ENCODE data around the gene DCLRE1C.
"Not testable (repeated sequence)": the region's sequence is repeated elsewhere in the genome, so short reads cannot be mapped to it uniquely, and the experiment has no call there.

The DCLRE1C gene

DNA sequence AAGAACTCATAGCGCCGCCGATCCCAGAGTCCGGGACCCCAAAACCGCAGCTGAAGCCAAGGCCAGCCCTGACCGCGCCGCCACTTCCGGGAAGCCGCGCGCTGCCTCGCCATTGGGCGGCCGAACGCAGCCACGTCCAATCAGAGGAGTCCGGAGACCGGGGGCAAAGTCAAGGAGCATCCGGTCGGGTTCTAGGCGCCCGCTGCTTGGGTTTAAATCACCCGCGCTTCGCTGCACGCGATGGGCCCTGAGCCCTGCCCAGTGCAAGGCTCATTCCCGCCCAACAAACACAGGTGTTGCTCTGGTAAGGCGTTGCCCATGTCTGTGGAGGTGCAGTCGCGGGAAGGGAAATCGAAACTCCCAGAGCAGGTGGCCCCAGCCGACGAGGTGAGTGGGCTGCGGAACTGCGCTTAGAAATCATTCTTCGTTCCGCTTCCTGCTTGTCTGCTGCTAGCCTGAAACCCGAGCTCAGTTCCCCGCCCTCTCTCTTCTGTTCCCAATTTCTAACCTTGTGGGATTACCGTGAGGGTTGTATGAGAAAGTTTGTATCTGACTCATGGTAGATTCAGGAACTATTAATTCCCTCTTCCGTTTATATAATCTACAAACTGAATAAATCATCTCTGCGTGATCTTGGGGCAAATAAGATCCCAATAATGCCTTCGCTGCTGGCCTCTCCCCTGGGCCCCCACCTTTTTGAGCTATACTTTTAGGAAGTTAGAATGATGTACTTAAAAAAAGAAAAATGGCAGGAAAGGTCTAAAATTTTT lies at the start of gene DCLRE1C:
DCLRE1C (minus strand) TSS at position 96 of the 770 bp plus-strand sequence; CDS start at position 10, 86 bp downstream.
- DNase-seq (ENCODE audit: low read depth): peak; percentile 65

DNA sequence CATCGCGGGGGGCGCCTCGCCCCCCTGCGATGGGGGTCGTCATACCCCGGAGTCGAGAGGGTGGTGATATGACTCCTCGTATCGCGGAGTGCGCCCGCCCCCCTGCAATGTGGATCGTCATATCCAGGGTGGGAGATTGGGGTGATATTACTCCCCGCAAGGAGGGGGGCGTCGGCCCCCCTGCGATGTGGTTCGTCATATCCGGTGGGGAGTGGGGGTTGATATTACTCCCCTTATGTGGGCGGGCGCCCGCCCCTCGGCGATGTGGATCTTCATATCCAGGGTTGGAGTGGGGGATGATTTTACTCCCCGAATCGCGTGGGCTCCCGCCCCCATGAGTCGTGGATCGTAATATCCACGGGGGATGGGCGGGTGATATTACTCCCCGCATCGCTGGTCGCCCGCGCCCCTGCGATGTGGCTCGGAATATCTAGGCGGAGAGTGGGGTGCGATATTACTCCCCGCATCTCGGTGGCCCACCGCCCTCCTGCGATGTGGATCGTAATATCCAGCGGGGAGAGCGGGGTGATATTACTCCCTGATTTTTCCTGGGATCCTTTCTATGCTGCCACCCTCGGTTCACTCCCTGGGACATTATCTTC lies 42.2 kb upstream of the DCLRE1C start:
- no peak for DNase-seq (ENCODE audit: low read depth)

- not testable (repeated sequence) for DNase-seq (ENCODE audit: low read depth)
Observed at GRCh38 chr10:14993500-14994455, 39.9 kb upstream of the DCLRE1C start.

- DNase-seq (ENCODE audit: low read depth): not testable (repeated sequence)
Observed at GRCh38 chr10:14992336-14992735, 38.4 kb upstream of the DCLRE1C start.

DNA sequence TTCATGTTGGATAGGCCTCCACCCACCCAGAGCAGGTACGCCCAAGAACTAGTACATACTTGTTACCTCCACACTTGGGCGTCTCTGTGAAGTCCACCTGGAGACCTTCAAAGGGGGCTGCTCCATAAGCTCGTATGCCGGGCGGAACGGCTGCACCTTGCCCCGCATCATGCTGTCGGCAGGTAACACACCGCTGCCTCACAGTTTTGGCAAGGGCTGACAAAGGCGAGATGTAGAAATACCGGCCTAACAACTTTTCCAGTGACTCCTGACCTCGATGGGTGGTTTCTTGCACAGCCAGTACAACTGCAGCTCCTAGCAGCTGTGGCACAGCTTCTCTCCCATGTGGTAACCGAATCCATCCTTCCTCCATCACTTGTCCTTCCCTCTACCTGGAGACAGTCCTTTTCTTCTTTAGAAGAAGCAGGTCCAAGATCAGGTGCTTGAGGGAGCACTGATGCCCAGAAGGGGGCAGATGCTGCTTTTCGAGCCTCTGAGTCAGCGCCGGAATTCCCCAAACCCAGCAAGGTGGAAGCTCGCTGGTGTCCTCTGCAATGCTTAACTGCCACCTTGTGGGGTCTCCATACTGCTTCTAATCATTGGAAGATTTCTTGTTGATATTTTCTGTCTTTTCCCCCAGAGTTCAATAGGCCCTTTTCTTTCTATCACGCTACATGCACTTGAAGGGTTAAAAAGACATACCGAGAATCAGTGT lies 37.3 kb upstream of the DCLRE1C start:
- DNase-seq (ENCODE audit: low read depth): peak; percentile 18

GRCh38 chr10:14989552-14989951 lies 35.7 kb upstream of the DCLRE1C start:
- not testable (repeated sequence) for DNase-seq (ENCODE audit: low read depth)

DNA sequence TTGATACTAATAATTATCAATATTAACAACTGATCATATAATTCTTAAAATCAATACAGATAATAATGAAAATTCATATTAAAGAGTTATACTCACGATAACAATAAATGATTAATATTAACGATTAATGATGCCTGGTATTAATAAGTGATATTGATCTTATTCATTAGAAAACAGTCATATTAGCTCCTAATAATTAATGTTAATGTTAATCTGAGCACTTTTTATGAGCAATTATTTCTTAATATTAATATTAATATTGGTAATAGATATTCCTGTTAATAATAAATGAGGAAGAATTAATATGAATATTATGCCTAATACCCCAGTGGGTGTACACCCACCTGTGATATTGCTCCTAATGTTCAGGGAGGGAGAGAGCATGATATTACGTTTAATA lies 28.8 kb upstream of the DCLRE1C start:
- DNase-seq (ENCODE audit: low read depth): no peak

DNA sequence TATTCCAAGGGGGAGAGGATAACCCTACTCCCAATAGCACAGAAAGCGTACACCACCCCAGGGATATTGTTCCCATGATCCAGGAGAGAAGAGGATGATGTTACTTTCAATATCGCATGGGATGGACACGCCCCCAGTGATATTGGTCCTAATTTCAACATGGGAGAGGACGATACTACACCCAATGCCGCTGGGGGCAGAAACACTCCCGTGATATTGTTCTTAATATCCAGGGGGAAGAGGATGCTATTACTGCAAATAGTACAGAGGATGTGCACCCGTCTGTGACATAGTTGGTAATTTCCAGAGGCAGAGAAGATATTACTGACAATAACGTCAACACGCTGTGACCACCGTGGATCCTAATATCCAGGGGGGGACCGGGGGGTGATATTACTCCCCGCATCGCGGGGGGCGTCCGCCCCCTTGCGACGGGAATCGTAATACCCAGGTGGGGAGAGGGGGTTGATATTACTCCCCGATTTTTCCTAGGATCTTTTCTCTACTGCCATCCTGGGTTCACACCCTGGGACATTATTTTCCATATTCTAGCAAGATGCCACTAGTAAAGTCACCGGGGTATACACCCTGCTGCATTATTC lies 21.9 kb upstream of the DCLRE1C start:
- DNase-seq (ENCODE audit: low read depth): no peak

- DNase-seq (ENCODE audit: low read depth): not testable (repeated sequence)
Observed at GRCh38 chr10:14974153-14974998, 20.5 kb upstream of the DCLRE1C start.

DNA sequence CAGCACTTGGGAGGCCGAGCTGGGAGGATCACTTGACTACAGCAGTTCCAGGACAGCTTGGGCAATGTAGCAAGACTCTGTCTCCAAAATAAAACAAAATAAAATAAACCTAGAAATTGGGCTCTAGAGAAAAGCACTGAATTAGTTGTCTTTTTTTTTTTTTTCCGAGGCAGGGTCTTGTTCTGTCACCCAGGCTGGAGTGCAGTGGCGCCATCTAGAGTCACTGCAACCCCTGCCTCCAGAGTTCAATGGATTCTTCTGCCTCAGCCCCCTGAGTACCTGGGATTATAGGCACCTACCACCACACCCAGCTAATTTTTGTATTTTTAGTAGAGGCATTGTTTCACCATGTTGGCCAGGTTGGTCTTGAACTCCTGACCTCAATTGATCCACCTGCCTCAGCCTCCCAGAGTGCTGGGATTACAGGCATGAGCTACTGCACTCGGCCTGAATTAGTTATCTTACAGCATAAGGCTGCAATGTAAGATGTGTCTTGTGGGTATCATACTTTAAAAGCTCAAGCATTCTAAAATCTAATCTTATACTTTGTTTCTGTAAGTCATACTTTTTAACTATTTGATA lies 18.1 kb upstream of the DCLRE1C start:
- DNase-seq (ENCODE audit: low read depth): no peak

DNA sequence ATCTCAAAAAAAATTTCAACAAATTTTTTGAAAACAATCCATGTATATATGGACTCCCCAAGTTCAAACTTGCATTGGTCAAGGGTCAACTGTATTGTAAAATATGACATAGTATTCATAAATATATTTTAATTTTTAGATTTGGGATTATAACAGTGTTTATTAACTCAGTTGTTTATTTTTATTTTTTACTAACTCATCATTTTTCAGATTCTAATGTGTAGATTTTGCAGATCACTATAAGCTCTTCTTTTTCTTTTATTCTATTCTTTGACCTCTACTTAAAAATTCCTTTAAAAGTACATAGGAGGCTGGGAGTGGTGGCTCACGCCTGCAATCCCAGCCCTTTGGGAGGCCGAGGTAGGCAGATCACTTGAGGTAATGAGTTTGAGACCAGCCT lies 14.0 kb upstream of the DCLRE1C start:
- DNase-seq (ENCODE audit: low read depth): no peak

DNA sequence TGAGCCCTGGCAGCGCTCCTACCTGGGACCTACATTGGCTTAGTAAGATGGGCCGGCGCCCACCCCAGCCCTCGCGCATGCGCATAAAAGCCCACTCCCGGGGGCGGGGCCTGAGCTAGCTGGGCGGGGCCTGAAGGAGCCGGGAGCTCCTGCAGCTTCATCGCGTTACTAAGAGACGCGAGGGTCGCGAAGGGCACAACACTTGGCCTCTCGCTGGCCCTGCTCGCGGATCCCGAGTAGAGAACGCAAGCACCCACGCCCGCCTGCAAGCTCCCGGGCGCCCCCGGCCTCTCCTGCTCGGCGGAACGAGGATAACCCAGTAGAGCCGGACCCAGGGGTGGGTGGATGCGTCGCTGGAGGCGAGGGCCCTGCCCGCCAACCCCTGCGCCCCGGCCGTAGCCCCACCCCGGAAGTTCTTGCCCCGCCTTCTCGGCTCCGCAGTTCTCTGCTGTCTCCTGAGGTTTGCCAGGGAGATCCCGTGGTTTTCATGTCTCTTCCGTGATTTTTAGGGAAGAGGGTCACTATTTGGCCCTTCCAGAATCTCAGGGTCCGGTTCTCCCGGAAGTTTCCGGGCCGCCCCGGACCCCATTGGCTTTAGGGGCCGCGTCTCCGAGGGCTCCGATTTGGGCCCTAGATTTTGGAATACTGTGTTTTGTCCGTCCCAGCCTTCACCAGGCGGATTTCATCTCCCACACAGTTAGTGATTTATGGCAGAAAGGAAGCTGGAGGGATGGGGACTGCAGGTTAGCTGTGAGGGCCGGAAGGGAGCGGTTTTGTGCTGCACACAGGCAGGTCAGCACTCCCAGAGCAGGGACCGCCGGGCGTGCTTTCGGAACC lies 5.5 kb upstream of the DCLRE1C start, which contains the start of gene MEIG1:
MEIG1 (plus strand) TSS at position 168 of the 837 bp plus-strand sequence. CDS start 7,081 bp downstream, outside the sequence.
- DNase-seq (ENCODE audit: low read depth): peak; percentile 94

DNA sequence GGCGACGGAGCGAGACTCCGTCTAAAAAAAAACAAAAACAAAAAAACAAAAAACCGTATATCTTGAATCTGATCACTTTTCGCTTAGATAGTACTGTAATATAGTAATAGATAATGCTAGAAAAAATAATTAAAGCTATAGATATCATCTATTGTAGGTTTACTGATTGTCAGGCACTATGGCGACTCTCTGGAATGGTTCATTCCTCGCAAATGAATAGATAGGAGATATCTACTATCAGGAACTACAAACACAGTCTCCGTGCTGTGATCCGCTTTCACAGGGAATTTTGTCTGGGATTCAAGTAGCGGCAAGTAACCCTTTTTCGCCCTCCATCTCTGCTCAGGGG lies 5.0 kb upstream of the DCLRE1C start:
- no peak for DNase-seq (ENCODE audit: low read depth)

DNA sequence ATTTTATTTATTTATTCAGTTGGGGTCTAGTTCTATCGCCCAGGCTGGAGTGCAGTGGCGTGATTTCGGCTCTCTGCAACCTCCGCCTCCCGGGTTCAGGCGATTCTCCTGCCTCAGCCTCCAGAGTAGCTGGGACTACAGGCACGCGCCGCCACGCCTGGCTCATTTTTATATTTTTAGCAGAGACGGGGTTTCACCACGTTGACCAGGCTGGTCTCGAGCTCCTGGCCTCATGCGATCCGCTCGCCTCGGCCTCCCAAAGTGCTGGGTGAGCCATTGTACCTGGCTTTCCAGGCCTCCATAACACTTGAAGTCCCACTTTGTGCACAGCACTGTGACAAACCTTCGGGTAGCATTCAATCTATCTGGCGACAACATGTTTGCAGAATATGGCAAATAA lies 1.0 kb upstream of the DCLRE1C start:
- DNase-seq (ENCODE audit: low read depth): no peak

DNA sequence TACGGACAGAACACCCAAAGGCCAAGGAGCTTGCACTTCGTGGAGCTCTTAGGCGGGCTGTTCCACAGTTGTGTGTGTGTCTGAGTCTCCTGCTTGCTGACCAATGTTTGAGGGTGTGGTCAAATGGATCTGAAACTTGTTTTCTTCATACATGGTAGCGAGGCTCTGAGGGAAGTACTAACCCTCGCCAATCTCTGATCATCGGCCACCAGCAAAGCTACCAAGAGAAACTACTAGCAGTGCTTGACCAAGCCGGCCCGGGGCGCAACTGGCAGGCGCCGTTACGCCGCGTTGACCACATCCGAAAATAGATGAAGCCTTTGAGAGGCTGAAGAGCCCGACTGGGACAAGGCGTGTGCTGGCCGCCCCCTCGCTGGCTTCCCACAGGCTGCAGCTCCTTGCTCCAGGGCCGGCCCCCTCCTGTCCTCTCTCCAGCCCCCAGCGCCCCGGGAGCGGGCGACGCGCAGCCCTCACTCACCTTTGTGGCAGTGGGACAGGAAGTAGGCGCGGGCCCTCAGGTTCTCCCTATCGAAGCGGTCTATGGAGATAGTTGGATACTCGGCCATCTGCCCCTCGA lies 384 bp downstream of the DCLRE1C start:
- DNase-seq (ENCODE audit: low read depth): peak; percentile 46

- DNase-seq (ENCODE audit: low read depth): no peak
Observed at GRCh38 chr10:14952851-14953423, 959 bp downstream of the DCLRE1C start.

GRCh38 chr10:14949291-14949690 lies 4.6 kb downstream of the DCLRE1C start:
- DNase-seq (ENCODE audit: low read depth): no peak

DNA sequence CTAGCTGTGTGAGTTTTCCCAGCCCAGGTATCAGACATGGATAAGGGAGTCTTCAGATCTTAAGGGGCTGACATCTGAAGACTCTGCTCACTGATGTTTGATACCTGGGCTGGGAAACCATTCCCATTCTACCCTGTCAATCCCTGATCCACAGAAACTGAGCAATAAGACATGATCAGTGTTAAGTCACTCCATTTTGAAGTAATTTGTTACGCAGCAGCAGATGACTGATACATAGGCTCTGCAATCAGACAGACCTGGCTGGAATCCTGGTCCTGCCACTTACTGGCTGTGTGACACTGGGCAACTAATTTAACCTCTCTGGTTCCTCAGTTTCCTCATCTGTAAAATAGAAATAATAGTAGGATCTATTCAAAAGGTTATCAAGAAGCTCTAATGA lies 6.6 kb downstream of the DCLRE1C start:
- DNase-seq (ENCODE audit: low read depth): no peak

Measured in fibroblast of the conjunctiva (primary cell).